ENCODE data around the gene PPME1. TPM values are rescaled to one million over a fixed set of nuclear protein-coding genes. Genes with fewer than 3 reads are reported as not detected.

PPME1 gene
- total RNA-seq, 1 donor from 2014 or later: 40.4 TPM

DNA sequence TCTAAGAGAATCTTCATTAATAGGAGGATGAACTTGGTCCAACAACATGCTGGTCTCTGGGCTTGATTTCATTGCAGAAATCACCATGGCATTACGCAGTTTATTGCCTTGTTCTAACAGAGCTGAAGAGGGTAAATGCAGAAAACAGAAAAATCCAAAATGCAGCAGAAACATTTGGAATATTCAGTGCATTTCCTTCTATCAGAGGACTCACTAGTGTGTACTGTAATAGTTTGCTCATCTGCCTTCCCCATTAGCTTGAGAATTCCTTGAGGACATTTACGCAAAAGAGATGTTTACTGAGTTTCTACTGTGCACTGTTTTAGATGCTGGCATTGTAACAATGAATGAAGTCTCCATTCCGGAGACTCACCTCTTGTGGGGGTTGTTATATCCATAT, 37.7 kb upstream of the PPME1 start:
- peaks cover 30% of the 10 kb centered on the region for H3K4me1 Mint-ChIP-seq (ENCODE audit: unreplicated experiment)
- no peak overlapping the region for H3K27ac Mint-ChIP-seq (ENCODE audit: unreplicated experiment)
- H3K4me3 Mint-ChIP-seq (ENCODE audit: unreplicated experiment): no peak overlapping the region
- no peaks in the 10 kb centered on the region for H3K9me3 Mint-ChIP-seq (ENCODE audit: unreplicated experiment)
- peaks cover 23% of the 10 kb centered on the region for H3K36me3 Mint-ChIP-seq (ENCODE audit: unreplicated experiment)
- DNase-seq (ENCODE audit: extremely low spot score, unreplicated experiment): no peak
- TF ChIP-seq, protein P1, sequence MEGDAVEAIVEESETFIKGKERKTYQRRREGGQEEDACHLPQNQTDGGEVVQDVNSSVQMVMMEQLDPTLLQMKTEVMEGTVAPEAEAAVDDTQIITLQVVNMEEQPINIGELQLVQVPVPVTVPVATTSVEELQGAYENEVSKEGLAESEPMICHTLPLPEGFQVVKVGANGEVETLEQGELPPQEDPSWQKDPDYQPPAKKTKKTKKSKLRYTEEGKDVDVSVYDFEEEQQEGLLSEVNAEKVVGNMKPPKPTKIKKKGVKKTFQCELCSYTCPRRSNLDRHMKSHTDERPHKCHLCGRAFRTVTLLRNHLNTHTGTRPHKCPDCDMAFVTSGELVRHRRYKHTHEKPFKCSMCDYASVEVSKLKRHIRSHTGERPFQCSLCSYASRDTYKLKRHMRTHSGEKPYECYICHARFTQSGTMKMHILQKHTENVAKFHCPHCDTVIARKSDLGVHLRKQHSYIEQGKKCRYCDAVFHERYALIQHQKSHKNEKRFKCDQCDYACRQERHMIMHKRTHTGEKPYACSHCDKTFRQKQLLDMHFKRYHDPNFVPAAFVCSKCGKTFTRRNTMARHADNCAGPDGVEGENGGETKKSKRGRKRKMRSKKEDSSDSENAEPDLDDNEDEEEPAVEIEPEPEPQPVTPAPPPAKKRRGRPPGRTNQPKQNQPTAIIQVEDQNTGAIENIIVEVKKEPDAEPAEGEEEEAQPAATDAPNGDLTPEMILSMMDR (IDR thresholded peaks at IDR 0.05): no peak
- H3K27me3 Mint-ChIP-seq (ENCODE audit: unreplicated experiment): no peaks in the 10 kb centered on the region

DNA sequence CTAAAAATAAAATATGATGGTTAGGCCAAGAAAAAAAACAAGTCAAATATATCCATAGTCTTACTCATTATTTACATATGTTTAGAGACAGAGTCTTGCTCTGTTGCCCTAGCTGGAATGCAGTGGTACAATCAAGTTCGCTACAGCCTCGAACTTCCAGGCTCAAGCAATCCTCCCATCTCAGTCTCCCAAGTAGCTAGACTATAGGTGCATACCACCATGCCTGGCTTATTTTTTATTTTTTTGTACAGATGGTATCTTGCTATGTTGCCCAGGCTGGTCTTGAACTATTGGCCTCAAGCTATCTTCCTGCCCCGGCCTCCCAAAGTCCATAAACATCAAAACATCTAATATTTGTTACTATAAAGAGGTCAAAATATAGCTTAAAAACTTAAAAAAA, 36.4 kb upstream of the PPME1 start:
- Mint-ChIP-seq H3K36me3 (ENCODE audit: unreplicated experiment) (peaks cover 23% of the 10 kb centered on the region), H3K27me3 (ENCODE audit: unreplicated experiment) (no peaks in the 10 kb centered on the region), H3K9me3 (ENCODE audit: unreplicated experiment) (no peaks in the 10 kb centered on the region), H3K4me1 (ENCODE audit: unreplicated experiment) (peaks cover 42% of the 10 kb centered on the region), H3K4me3 (ENCODE audit: unreplicated experiment) (no peak overlapping the region), H3K27ac (ENCODE audit: unreplicated experiment) (peak overlapping the region; percentile 78)
- TF ChIP-seq, protein P1 (IDR thresholded peaks at IDR 0.05): no peak
- DNase-seq (ENCODE audit: extremely low spot score, unreplicated experiment): no peak

DNA sequence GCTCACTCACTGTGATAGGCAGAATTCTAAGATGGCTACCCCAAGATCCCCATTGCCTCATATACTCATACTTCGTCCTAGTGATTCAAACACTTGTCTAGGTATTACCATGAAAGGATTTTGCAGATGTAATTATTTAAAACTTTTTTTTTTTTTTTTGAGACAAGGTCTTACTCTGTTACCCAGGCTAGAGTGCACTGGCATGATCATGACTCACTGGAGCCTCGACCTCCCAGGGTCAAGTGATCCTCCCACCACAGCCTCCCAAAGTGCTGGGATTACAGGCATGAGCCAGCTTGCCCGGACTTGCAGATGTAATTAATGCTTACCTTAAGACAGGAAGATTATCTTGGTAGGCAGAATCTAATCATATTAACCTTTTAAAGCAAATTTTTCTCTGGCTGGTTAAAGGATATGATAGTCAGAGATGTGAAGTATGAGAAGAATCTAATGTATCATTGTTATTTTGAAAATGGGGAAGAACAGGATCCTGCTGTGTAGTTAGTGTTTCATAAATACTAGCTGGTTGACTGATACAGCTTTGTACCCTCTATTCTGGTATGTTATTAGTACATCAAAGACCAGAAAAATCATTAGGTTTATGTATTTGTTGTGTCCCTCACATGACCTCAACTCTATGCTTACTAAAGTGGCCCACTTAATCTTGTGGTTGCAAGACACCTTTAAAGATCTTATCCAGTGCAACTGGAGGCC, 35.8 kb upstream of the PPME1 start:
- H3K27ac Mint-ChIP-seq (ENCODE audit: unreplicated experiment): peak overlapping the region; percentile 78
- H3K4me3 Mint-ChIP-seq (ENCODE audit: unreplicated experiment): no peak overlapping the region
- no peaks in the 10 kb centered on the region for H3K27me3 Mint-ChIP-seq (ENCODE audit: unreplicated experiment)
- H3K9me3 Mint-ChIP-seq (ENCODE audit: unreplicated experiment): no peaks in the 10 kb centered on the region
- TF ChIP-seq, protein P1 (IDR thresholded peaks at IDR 0.05): no peak
- H3K4me1 Mint-ChIP-seq (ENCODE audit: unreplicated experiment): peaks cover 46% of the 10 kb centered on the region
- no peak for DNase-seq (ENCODE audit: extremely low spot score, unreplicated experiment)
- H3K36me3 Mint-ChIP-seq (ENCODE audit: unreplicated experiment): peaks cover 20% of the 10 kb centered on the region

DNA sequence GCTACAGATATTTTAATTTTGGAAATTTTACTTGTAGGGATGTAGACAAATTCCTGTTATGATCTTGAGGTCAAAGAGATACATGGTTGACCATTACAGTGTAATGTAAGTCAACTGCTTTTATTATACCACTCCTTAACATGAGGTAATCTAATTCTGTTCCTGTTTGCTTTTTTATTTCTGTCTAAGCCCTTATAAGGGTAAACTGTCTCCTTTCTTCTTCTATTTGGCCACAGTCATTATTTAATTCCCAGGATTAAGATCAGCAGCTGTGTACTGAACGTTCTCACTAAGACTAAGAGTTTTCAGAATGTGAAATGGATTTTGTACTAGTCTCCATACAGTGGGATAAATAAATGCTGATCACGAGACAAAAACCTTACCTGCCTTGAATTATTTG, 33.1 kb upstream of the PPME1 start:
- H3K27me3 Mint-ChIP-seq (ENCODE audit: unreplicated experiment): no peaks in the 10 kb centered on the region
- TF ChIP-seq, protein P1 (IDR thresholded peaks at IDR 0.05): no peak
- H3K27ac Mint-ChIP-seq (ENCODE audit: unreplicated experiment): peak overlapping the region; percentile 89
- H3K9me3 Mint-ChIP-seq (ENCODE audit: unreplicated experiment): no peaks in the 10 kb centered on the region
- H3K4me1 Mint-ChIP-seq (ENCODE audit: unreplicated experiment): peaks cover 61% of the 10 kb centered on the region
- no peak for DNase-seq (ENCODE audit: extremely low spot score, unreplicated experiment)
- H3K4me3 Mint-ChIP-seq (ENCODE audit: unreplicated experiment): no peak overlapping the region
- peaks cover 5% of the 10 kb centered on the region for H3K36me3 Mint-ChIP-seq (ENCODE audit: unreplicated experiment)

DNA sequence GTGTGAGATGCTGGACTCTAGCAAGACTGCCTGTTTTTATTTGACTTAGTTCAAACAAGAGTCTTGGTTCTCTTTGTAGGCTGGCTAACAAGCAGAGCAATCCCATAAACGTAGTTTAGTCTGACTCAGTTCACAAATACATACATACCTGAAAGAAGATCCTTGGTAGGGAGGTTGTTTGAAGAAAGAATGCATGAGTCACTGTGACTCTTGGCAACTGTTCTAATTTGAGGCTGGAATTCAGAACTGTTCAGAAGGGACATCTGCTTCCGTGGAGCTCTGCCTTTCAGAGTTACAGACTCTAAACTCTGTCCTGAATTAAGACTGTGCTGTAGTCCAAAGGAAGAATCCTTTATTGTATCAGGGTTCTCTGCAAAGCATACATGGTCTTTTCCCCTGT, 32.5 kb upstream of the PPME1 start:
- H3K9me3 Mint-ChIP-seq (ENCODE audit: unreplicated experiment): no peaks in the 10 kb centered on the region
- H3K27ac Mint-ChIP-seq (ENCODE audit: unreplicated experiment): peak overlapping the region; percentile 89
- DNase-seq (ENCODE audit: extremely low spot score, unreplicated experiment): no peak
- peaks cover 5% of the 10 kb centered on the region for H3K36me3 Mint-ChIP-seq (ENCODE audit: unreplicated experiment)
- TF ChIP-seq, protein P1 (IDR thresholded peaks at IDR 0.05): no peak
- no peaks in the 10 kb centered on the region for H3K27me3 Mint-ChIP-seq (ENCODE audit: unreplicated experiment)
- no peak overlapping the region for H3K4me3 Mint-ChIP-seq (ENCODE audit: unreplicated experiment)
- peaks cover 61% of the 10 kb centered on the region for H3K4me1 Mint-ChIP-seq (ENCODE audit: unreplicated experiment)
